HG02884 (cell line): ENCODE data around the gene MFSD12.

ENCODE experiments used
- ATAC-seq: cut with Tn5 transposase; IDR thresholded peaks from one replicate; pipeline ENCODE4 v1.9.1; 2021; ENCODE audit warnings: mild to moderate bottlenecking, moderate library complexity; ENCODE audit not compliant: unreplicated experiment

MFSD12 gene

DNA sequence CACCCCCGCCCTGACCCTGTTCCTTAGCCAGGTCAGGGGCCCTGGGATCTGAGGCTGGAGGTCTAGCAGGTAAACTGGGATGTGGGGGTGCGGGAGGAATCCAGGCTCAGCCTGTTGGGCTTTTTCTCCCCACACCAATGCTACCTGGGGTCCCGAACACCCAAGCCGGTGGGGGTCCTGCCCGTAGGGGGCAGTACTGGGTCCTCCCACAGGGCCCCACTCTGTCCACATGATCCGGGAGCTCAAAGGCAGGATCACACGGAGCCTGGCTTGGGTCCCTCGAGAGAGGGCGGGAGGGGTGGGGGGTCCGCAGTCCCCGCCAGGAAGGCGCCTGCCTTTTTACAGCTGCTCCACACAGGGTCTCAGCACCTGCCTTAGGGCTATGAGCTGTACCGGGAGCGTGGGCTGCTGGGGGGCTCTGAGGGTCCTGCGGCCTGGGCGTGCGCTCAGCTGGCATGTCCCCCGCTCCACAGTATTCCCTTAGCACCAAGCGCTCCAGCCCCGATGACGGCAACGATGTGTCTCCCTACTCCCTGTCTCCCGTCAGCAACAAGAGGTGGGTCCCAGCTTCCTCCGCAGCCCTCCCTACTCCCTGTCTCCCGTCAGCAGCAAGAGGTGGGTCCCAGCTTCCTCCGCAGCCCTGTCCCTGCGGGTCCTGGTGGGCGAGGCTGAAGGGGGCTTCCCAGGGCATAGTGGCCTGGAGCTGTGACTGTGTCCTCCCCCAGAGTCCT is 30.7 kb downstream of the MFSD12 start:
- ATAC-seq, result no peak

DNA sequence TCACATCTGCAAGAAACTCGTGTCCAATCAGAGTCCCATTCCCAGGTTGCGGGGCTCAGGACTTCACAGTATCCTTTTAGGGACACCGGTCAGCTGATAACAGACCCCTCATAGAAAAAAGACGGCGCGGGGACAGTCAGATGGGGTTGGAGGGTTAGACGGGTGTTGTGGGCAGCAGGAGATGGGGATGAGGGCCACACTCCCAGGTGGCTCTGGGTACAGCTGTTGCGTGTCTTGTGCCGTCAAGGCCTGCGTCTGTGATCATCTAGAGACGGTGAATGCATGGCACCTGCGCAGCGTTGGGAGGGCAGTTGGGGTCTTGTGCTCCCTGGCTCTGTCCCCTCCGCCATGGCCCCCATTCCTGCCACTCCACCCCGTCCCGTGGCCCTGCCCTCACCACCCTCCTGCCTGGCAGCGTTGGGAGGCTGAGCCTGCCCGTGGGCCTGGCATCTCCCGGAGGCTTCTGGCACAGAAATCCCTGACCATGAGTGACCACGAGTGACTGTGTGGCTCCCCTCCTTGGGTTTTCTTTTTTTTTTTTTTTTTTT is 32.4 kb downstream of the MFSD12 start:
- no peak for ATAC-seq

GRCh38 chr19:3524078-3524842 is 33.1 kb downstream of the MFSD12 start:
- ATAC-seq, result no peak

- ATAC-seq, result no peak
Observed at GRCh38 chr19:3523361-3524077, 33.9 kb downstream of the MFSD12 start.

DNA sequence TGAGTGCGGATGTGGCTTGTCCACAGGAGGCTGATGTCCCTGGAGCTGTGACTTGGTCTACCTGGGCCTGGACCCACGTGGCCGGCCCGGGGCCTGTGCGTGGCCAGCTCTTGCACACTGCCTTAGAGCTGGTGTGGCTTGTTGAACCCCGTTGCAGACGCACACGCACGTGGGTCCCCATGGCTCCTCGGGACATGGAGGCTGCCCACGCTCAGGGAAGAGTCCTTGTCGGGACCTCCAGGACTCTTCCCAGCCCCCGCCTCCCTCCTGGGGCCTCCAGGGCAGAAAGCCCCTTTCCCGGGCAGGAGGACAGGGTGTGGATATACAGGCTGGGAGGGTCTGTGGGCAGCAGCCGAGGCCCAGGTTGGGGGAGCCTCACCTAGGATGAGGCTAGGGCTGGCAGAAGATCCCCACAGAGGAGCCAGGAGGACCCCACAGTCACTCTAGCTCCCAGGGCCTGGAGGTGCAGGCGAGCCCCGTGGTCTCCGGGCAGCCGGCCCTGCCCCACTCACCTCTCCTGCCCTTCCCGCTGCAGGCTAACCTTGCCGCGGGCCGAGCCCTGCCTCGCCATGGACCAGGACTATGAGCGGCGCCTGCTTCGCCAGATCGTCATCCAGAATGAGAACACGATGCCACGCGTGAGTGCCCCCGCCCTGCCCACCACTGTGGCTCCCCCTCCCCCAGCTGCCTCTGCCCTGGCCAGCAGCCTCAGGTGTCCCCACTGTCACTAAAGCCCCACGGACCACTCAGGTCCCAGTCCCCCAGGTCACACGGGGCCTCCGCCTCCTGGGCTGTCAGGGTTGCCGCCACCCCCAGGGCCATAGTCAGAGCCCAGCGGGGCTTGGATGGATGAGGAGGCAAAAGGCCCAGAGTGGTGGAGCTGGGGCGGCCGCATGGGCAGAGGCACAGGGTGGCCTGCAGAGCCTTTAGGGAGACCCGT is 34.7 kb downstream of the MFSD12 start:
- ATAC-seq, result no peak

DNA sequence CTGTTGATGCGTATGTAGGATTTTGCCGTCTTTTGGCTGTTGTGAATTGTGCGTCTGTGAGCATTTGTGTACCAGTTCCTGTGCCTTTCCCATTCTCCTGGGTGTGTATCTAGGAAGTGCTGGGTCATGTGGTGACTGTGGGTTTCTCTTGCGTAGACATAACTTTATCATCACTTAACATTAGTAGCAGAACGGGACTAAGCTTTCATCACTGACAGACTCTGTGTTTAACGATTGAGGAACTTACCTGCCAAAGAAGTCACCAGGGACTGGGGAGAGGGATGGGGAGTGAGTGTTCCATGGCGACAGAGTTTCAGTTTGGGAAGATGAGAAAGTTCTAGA is 36.3 kb downstream of the MFSD12 start:
- ATAC-seq, result no peak

- no peak for ATAC-seq
Observed at GRCh38 chr19:3520166-3521103, 37.0 kb downstream of the MFSD12 start.

DNA sequence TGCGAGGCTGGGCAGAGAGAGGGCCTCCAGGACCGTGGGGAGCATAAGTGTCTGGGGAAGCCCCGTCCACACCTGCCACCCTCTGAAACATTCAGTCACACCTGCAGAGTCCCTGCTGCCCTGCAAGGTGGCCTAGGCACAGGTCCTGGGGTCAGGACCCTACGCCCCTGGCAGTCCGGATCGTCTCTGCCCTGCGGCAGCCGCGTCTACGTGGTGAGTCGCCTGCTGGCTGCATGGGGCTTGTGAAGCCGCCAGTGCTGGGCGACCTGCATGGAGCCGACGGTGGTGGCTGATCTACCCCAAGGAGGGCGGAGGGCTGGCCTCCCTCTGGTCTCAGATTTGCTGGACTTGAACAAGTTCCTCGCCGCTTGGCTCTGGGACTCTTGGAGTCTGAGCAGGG is 38.3 kb downstream of the MFSD12 start:
- no peak for ATAC-seq

- no peak for ATAC-seq
Observed at GRCh38 chr19:3518659-3519058, 38.7 kb downstream of the MFSD12 start.

DNA sequence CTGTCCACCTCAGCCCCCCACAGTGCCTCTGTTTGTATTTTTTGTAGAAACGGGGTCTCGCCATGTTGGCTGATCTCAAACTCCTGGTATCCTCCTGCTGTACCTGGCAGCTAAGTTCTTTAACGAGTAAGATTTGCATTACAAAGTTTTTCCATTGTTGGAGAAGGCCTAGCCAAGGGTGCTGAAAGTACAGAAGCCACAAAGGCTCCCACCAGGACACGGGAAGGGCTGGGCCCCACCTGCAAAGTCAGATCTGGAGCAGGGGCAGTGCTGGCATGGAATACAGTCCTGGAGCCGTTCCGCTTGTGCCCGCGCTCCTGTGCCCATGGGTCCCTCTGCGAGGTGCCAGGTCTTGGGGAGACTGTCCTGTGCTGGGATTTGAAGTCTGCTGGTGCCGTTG is 39.1 kb downstream of the MFSD12 start:
- no peak for ATAC-seq

GRCh38 chr19:3517638-3518037 is 39.7 kb downstream of the MFSD12 start:
- no peak for ATAC-seq

- ATAC-seq, result no peak
Observed at GRCh38 chr19:3516675-3517207, 40.6 kb downstream of the MFSD12 start.

GRCh38 chr19:3515891-3516422 is 41.4 kb downstream of the MFSD12 start:
- no peak for ATAC-seq

DNA sequence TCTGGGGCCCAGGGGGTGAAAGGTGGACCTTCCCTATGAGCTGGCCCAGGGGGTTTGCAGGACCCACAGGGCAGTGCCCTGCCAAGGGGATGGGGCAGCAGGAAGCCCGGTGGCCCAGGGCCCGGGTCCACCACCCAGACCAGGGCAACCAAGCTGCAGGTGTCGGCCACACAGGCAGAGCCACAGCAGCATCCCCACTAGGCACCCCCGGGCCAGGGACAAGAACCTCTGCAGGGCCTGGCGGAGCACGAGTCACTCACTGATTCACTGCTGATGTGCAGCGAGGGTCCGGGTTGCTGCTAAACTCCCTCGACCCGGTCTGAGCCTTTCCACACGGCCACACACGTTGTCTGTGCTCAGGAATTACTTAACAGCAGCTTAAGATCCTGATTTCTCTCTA is 42.5 kb downstream of the MFSD12 start:
- ATAC-seq, result no peak

- ATAC-seq, result no peak
Observed at GRCh38 chr19:3513229-3514140, 43.9 kb downstream of the MFSD12 start.

DNA sequence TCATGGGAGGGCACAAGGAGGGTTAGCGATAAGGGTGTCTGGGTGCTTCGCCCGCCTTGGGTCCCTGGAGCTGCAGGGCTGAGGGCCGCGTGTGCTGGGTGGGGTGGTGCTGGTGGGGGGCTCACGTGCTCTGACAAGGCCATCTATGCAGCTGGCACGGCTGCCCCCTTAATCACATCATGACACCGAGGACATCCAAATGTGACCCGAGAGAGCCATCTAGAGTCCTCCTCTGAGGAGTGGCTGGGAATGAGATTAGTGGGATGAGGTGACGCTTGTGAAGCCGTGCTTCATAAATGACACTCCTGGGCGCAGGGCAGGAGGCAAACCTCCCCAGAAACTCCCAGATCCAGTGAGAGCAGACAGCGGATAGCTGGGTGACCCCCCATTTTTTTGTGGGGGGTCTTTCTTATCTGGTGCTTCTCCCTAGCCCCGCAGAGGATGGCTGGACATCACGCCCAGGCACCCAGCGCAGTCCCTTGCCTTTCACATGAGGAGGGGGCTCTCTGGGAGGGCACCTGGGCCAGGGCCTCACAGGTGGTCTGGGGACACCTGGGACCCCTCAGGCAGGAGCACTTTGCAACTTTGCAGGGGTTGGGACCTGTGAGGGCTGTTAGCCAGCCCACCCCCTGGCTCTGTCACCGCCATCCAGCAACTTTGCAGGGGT is 44.7 kb downstream of the MFSD12 start:
- no peak for ATAC-seq

- no peak for ATAC-seq
Observed at GRCh38 chr19:3511506-3512251, 45.7 kb downstream of the MFSD12 start.
